Heart right ventricle (tissue), 16 donors: Measurements from ENCODE around the gene RGMA. TPM values are rescaled to one million over a fixed set of nuclear protein-coding genes. Genes with fewer than 3 reads are reported as not detected.

Source experiments
- ATAC-seq, 8 donors: fragments of 200-7000 bp; cut with Tn5 transposase; one replicate each; pipeline ENCODE4 v1.9.1; 2020; ENCODE audit warnings: mild to moderate bottlenecking in 8 of 8, moderate library complexity in 8 of 8, moderate number of reproducible peaks in 1 of 8
- DNase-seq, 2 donors: peaks; one replicate each; pipeline ENCODE4 v3.0.0-alpha.2; 2020
- H3K27ac ChIP-seq, 10 donors: fragments of 200-600 bp; sonication (generic) in 2 of 10; one replicate each; pipeline versions ENCODE4 v1.5.0 to v1.8.0; 2020 to 2022; ENCODE audit warnings: mild to moderate bottlenecking in 3 of 10
- H3K27me3 ChIP-seq, 7 donors: fragments of 200-600 bp; one replicate each; pipeline ENCODE4 v1.8.0; 2021 to 2022; ENCODE audit warnings: mild to moderate bottlenecking in 2 of 7
- H3K36me3 ChIP-seq, 9 donors: fragments of 200-600 bp; sonication (generic) in 1 of 9; one replicate each; pipeline versions ENCODE4 v1.5.0 to v1.8.0; 2020 to 2022; ENCODE audit warnings: mild to moderate bottlenecking in 2 of 9
- H3K4me1 ChIP-seq, 9 donors: fragments of 200-600 bp; sonication (generic) in 1 of 9; one replicate each; pipeline versions ENCODE4 v1.5.0 to v1.8.0; 2020 to 2022; ENCODE audit warnings: mild to moderate bottlenecking in 4 of 9
- H3K4me3 ChIP-seq, 10 donors: fragments of 200-600 bp; sonication (generic) in 2 of 10; one replicate each; pipeline versions ENCODE4 v1.5.0 to v1.8.0; 2020 to 2022; ENCODE audit warnings: mild to moderate bottlenecking in 7 of 10, moderate library complexity in 2 of 10
- H3K9me3 ChIP-seq, 11 donors: fragments of 200-600 bp in 10 of 11; sonication (generic) in 2 of 11; one replicate each; pipeline versions ENCODE4 v1.5.0 to v1.8.0; 2013 to 2022; ENCODE audit warnings: mild to moderate bottlenecking in 2 of 11, control low read depth in 1 of 11, moderate library complexity in 1 of 11
- CTCF ChIP-seq, 9 donors: fragments of 200-600 bp; sonication (generic) in 2 of 9; IDR thresholded peaks; one replicate each; pipeline versions ENCODE4 v1.5.0 to v1.8.0; 2021 to 2022; ENCODE audit warnings: antibody characterized with exemption in 9 of 9, mild to moderate bottlenecking in 5 of 9, moderate library complexity in 1 of 9
- WGBS, 2 donors: extraction: QIAGEN DNeasy Blood & Tissue Kit; methylation state at CpG; one replicate each; pipeline ENCODE4 v1.1.7; 2013; ENCODE audit warnings: inconsistent platforms in 1 of 2; 5-methylcytosine and 5-hydroxymethylcytosine counted together
- intact Hi-C, 10 donors: fragments of 100-400 bp; cut with DNase I; formaldehyde crosslinking; loops; one replicate each; pipeline versions ENCODE4 v1.11.1 to v1.14.2; 2022
- polyA plus RNA-seq, 2 donors: library from polyadenylated mRNA; stranded (reverse); fragments of 200-250 nt; gene quantifications; one replicate each; pipeline ENCODE4 v1.2.3, GENCODE V29; 2013
- total RNA-seq, 10 donors: library from RNA; stranded (reverse); fragmentation: NEBNext Ultra II Directional in 3 of 10; extraction: Animal tissue kit (Norgen Biotek cat#: 25700) in 3 of 10; gene quantifications; one replicate each; pipeline versions ENCODE4 v1.2.1 to v1.2.4, GENCODE V29; 2021 to 2023
- donor health status: Arrhythmogenic right ventricular cardiomyopathy.
- donor health status: ischemic (EF 13 %, LVEDD 7.1; RV severe dilation, severe dysfunction).
- donor health status: healthy with polysubstance abuse.
- donor health status: DM: no; HTN: yes; CAD: no.
- donor health status: DM: no; HTN: no; CAD: no.
- donor health status: ischemic (EF 25% LVEDD 6.9; RV normal size, moderate dysfunction).
- donor health status: ischemic (EF 25% LVEDD 5.7; RV mildly dilated, moderate dysfunction).
- donor health status: healthy.
- donor health status: DM: yes; HTN: yes; CAD: no.
- donor health status: Ischemic cardiomyopathy.
- donor health status: ischemic (EF 35%, LVEDD 5.7; RV mildly dilated, moderate dysfunction).
- donor health status: nonischemic (EF 11% LVEDD 7.7; RV severe dilation, severe dysfunction).
- donor health status: DM: yes; HTN: yes; CAD: no.
- donor health status: PGD.
- donor health status: ischemic (EF 29% LVEDD 5.4; RV normal size, mild dysfunction).
- donor health status: nonischemic (EF 23%, LVEDD 6.1; RV moderate dilation, normal function).

The RGMA gene
- total and polyA plus RNA-seq, 12 donors, result 4.9 to 33.8 (median 10.7) TPM

DNA sequence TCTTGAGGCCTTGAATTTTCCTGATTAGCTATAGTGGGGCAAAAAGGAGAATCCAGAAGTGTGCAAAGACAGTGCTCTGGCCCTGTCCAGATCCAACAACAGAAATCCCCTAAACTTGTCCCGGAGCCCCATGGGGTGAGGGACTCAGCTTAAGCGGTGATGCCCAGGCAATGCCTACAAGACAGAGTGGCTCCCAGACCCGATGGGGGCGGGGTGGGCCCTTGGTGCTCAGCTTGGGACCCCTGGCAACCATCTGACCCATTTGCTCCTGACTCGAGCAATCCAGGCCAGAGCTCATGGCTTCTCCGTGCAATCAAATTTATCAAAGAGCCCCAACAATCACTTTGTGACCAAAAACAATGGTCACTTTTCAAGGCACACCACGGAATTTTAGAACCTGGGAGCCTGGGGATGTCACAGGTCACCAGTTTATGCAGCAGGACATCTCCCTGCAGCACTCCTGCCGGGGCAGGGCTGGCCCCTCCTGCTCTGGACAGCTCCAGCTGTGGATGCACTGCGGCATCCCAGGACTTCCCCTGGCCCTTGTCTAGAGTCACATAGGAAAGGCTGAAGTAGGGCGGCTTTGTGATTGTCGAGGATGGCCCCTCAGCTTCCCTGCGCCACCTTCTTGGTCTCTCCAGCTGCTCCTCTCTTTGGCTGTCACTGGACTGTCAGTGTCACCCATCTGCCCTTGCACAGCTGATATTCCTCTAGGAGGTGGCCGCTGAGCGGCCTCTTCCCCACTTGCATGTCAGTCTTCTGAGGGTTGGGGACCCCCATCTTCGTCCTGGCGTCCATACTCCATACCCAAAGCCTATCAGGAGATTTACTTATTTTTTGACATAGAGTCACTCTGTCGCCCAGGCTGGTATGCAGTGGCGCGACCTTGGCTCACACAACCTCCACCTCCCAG, 28.4 kb downstream of the RGMA start:
- Histone ChIP-seq H3K27me3 (no peaks in the 10 kb centered on the region), H3K36me3 (peaks cover 0 to 7% (median 0%) of the 10 kb centered on the region in 9 donors), H3K4me1 (peaks cover 7 to 69% (median 27%) of the 10 kb centered on the region in 9 donors), H3K4me3 (peak overlapping the region in 1 of 10 donors; percentile 28), H3K27ac (no peak overlapping the region), H3K9me3 (no peaks in the 10 kb centered on the region)
- ATAC-seq (no peak), DNase-seq (no peak)
- intact Hi-C loops, result no loop called here
- 80 to 81% methylated on average over 19 of the region's 19 CpGs for WGBS, 2 donors
- TF ChIP-seq CTCF (IDR thresholded peaks at IDR 0.05), result no peak

GRCh38 chr15:93059442-93059841, 29.6 kb downstream of the RGMA start:
- peaks cover 0 to 7% (median 0%) of the 10 kb centered on the region in 9 donors for H3K36me3 ChIP-seq
- H3K9me3 ChIP-seq, result no peaks in the 10 kb centered on the region
- WGBS, 2 donors, result 67 to 80% methylated on average over 8 of the region's 8 CpGs
- H3K4me1 ChIP-seq, result peaks cover 7 to 65% (median 27%) of the 10 kb centered on the region in 9 donors
- TF ChIP-seq CTCF (IDR thresholded peaks at IDR 0.05), result no peak
- intact Hi-C loops, result no loop called here
- H3K27me3 ChIP-seq, result no peaks in the 10 kb centered on the region
- no peak for ATAC-seq
- no peak for DNase-seq
- H3K27ac ChIP-seq, result no peak overlapping the region
- no peak overlapping the region for H3K4me3 ChIP-seq

- H3K27ac ChIP-seq, result no peak overlapping the region
- DNase-seq (no peak), ATAC-seq (no peak)
- WGBS, 2 donors, result 79 to 80% methylated on average over 18 of the region's 18 CpGs
- H3K27me3 ChIP-seq, result no peaks in the 10 kb centered on the region
- H3K36me3 ChIP-seq, result peaks cover 0 to 8% (median 0%) of the 10 kb centered on the region in 9 donors
- intact Hi-C loops, result no loop called here
- no peaks in the 10 kb centered on the region for H3K9me3 ChIP-seq
- TF ChIP-seq CTCF (IDR thresholded peaks at IDR 0.05), result no peak
- no peak overlapping the region for H3K4me3 ChIP-seq
- H3K4me1 ChIP-seq, result peaks cover 7 to 61% (median 22%) of the 10 kb centered on the region in 9 donors
Observed at GRCh38 chr15:93058904-93059427, 30.0 kb downstream of the RGMA start.

- H3K27me3 ChIP-seq, result no peaks in the 10 kb centered on the region
- H3K36me3 ChIP-seq, result peaks cover 0 to 8% (median 0%) of the 10 kb centered on the region in 9 donors
- DNase-seq (no peak), ATAC-seq (no peak)
- 86 to 88% methylated on average over 8 of the region's 8 CpGs for WGBS, 2 donors
- H3K4me3 ChIP-seq, result no peak overlapping the region
- H3K9me3 ChIP-seq, result no peaks in the 10 kb centered on the region
- H3K4me1 ChIP-seq, result peaks cover 1 to 52% (median 14%) of the 10 kb centered on the region in 9 donors
- peak overlapping the region in 1 of 10 donors; percentile 4 for H3K27ac ChIP-seq
- intact Hi-C loops, result no loop called here
- TF ChIP-seq CTCF (IDR thresholded peaks at IDR 0.05), result no peak
Observed at GRCh38 chr15:93058128-93058527, 30.9 kb downstream of the RGMA start.
